RWPE1 (cell line): Measurements from ENCODE around the gene RAB10.

Experiments used
- CTCF ChIA-PET: fragments of 350-600 bp; sonication (Branson Sonifier 250); formaldehyde crosslinking; extraction: SDS; loops from one replicate; lab custom pipeline; 2021; lab: Yijun Ruan, JAX
- POLR2A ChIA-PET: fragments of 400-600 bp; formaldehyde crosslinking; extraction: SDS; loops from one replicate; lab custom pipeline; 2020; ENCODE audit warnings: antibody characterized with exemption; ENCODE audit not compliant: low non-redundant PET; lab: Yijun Ruan, JAX
- DNase-seq: peaks from one replicate; pipeline ENCODE4 v3.0.0; 2012; ENCODE audit warnings: low spot score
- H3K27ac ChIP-seq: fragments of 450-650 bp; 2 replicates; pipeline ENCODE4 v1.5.1; 2017
- TF ChIP-seq, protein P1 (sequence below): fragments of 450-650 bp; conservative IDR thresholded peaks from 2 replicates; pipeline ENCODE4 v1.5.1; 2017; ENCODE audit warnings: low read depth, mild to moderate bottlenecking

RAB10 gene

DNA sequence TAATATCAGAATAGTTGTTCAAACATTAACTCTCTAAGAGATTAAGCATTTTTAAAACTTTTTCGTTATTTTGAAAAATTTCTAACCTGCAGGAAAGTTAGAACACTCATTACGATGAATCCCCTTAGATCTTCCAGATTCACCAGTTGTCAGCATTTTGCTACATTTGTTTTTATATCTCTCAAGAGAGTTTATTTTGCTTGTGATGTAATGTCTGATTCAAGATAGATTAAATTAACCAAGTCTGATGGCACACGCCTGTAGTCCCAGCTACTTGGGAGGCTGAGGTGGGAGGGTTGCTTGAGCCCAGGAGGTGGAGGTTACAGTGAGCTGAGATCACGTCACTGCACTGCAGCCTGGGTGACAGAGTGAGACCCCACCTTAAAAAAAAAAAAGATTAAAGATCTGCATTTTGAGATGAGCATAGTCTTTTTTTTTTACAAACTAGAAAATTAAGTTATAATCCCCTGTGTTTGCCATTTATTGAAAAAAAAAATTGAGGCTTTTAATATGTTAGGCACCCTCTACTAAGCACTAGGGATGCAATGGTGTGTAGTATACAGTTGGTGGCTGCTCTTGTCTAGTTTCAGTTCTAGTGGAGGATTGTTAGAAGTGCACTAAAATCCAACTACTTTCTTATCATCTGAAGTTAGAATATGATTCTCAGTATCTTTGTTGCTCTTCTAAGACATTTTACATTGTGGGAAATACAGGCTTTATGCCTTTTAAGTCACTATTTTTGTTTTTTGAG is 20.9 kb downstream of the RAB10 start:
- peak overlapping the region; percentile 28; the same call in 1 of the 2 replicates for H3K27ac ChIP-seq
- no peak for DNase-seq
- ChIA-PET CTCF (no interaction called here), POLR2A (no interaction called here)
- TF ChIP-seq, protein P1, sequence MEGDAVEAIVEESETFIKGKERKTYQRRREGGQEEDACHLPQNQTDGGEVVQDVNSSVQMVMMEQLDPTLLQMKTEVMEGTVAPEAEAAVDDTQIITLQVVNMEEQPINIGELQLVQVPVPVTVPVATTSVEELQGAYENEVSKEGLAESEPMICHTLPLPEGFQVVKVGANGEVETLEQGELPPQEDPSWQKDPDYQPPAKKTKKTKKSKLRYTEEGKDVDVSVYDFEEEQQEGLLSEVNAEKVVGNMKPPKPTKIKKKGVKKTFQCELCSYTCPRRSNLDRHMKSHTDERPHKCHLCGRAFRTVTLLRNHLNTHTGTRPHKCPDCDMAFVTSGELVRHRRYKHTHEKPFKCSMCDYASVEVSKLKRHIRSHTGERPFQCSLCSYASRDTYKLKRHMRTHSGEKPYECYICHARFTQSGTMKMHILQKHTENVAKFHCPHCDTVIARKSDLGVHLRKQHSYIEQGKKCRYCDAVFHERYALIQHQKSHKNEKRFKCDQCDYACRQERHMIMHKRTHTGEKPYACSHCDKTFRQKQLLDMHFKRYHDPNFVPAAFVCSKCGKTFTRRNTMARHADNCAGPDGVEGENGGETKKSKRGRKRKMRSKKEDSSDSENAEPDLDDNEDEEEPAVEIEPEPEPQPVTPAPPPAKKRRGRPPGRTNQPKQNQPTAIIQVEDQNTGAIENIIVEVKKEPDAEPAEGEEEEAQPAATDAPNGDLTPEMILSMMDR, result no peak

DNA sequence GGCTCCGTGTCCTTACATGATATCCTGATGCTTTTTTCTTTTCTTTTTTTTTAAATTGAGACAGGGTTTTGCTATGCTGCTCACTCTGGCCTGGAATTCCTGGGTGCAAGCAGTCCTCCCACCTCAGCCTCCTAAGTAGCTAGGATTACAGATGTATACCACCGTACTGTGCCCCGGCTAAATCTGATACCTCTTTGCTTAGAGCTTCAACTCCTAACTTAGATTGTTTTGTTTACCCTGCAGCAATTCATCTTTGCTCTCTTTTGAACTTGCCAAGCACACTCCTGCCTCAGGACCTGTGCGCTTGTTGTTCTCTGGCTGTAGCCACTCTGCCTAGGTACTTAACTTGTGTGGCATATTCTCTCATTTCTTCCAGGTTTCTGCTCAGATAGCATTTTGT is 24.5 kb downstream of the RAB10 start:
- CTCF ChIA-PET, result no interaction called here
- DNase-seq, result no peak
- POLR2A ChIA-PET, result no interaction called here
- TF ChIP-seq, protein P1, result no peak
- no peak overlapping the region for H3K27ac ChIP-seq

DNA sequence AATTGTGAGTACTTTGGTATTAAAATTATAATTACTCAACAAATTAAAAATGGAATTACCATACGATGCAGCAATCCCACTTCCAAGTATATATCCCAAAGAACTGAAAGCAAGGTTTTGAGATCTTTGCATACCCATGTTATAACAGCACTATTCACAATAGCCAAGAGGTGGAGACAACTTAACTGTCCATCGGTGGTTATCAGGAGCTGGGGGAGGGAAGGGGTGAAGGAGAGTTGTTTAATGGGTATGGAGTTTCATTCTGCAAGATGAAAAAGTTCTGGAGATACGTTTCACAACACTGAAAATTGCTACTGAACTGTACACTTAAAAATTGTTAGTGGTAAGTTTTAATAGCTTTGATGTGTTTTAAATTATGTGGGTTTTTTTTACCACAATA is 25.7 kb downstream of the RAB10 start:
- ChIA-PET CTCF (no interaction called here), POLR2A (no interaction called here)
- DNase-seq, result no peak
- TF ChIP-seq, protein P1, result no peak
- H3K27ac ChIP-seq, result no peak overlapping the region

DNA sequence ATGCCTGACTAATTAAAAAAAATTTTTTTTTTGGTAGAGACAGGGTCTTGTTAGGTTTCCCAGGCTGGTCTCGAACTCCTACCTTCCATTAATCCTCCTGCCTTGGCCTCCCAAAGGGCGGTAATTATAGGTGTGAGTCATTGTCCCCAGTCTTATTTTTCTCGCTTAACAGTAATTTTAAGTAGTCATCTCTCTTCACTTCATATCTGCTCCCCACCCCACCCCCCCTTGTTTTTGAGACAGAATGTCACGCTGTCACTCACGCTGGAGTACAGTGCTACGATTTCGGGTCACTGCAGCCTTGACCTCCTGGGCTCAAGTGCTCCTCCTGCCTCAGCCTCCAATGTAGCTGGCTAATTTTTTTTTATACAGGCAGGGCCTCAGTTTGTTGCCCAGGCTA is 27.7 kb downstream of the RAB10 start:
- no peak overlapping the region; the same call in 1 of the 2 replicates for H3K27ac ChIP-seq
- ChIA-PET POLR2A (no interaction called here), CTCF (no interaction called here)
- TF ChIP-seq, protein P1, result no peak
- DNase-seq, result no peak

DNA sequence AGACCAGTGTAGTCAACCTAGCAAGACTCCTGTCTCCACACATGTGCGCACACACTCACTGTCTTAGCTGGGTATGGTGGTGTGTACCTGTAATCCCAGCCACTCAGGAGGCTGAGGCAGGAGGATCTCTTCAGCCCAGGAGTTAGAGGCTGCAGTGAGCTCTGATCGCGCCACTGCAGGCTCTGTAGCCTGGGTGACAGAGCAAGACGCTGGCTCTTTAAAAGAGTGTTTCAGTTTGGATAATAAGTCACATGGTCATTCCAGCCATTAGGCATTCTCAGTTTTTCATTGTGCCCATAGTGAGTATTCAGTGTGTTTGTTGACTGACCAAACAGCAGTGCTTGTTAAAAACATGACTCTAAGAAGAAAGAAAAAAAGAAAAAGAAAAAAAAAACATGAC is 31.0 kb downstream of the RAB10 start:
- DNase-seq, result no peak
- CTCF ChIA-PET, result interaction anchor here (0.8 kb wide), 1 partner anchor 41 kb away, joined by 4 read pairs; no protein-coding TSS in a partner anchor

DNA sequence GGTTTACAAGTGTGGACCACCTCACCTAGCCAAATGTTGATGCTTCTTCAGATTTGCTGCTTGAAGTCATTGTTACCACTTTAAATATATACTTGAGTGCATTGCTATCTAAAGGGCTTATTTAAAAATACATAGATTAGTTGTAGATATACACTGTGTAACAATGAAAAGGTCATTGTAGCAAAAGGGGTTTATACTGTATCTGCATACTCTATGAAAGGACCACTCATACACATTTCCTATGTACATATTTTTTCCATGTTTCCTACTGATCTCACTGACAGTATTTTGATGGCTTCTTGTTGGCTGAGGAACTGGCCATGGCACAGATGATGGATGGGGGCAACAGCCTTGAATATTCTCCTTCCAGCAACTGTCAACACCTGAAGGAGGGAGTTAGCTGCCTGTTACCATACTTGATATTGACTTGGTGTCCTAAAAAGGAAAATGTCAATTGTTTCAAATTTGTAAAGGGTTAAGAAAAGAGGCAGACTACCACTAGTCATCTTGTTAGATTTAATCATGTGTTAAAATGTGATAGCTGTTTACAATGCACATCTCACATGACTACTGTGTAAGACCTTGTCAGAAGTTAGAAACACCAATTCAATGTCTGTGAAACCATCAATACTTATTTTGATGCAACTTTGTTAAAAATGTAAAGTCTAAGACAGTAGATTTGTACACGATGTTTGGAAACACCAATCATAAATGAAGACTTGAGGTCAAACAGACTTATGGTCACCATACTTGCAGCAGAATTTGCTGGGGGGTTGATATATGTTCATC is 33.5 kb downstream of the RAB10 start:
- peak overlapping the region; percentile 39 for H3K27ac ChIP-seq
- TF ChIP-seq, protein P1, result no peak
- ChIA-PET CTCF (interaction anchor here (0.7 kb wide), 1 partner anchor 125 kb away, joined by 4 read pairs; no protein-coding TSS in a partner anchor), POLR2A (interaction anchor here (0.7 kb wide), 1 partner anchor 188 kb away, joined by 3 read pairs; no protein-coding TSS in a partner anchor)
- DNase-seq, result no peak

More for the DNA sequence above, 31.0 kb downstream of the RAB10 start:
- POLR2A ChIA-PET, result interaction anchor here (0.7 kb wide), 1 partner anchor 73 kb away, joined by 5 read pairs; no protein-coding TSS in a partner anchor
- 0 out of 2 replicates have a peak overlapping the region, but pooled peaks have one; percentile 25 for H3K27ac ChIP-seq
- TF ChIP-seq, protein P1, result no peak
